Activated T-cell treated with anti-CD3 and anti-CD28 coated beads for 48 hours (primary cell): ENCODE results near the gene NCR3LG1.
"Not testable (repeated sequence)": the region's sequence is repeated elsewhere in the genome, so short reads cannot be mapped to it uniquely, and the experiment has no call there.

Experiments used
- DNase-seq: peaks from one replicate; pipeline ENCODE4 v3.0.0-alpha.2; 2020; ENCODE audit warnings: low read depth

NCR3LG1 gene

GRCh38 chr11:17412488-17413180 lies 61.0 kb downstream of the NCR3LG1 start:
- DNase-seq: no peak

GRCh38 chr11:17413414-17414316 lies 62.1 kb downstream of the NCR3LG1 start:
- DNase-seq: no peak

GRCh38 chr11:17414317-17414737 lies 62.7 kb downstream of the NCR3LG1 start:
- no peak for DNase-seq

GRCh38 chr11:17414992-17415391 lies 63.4 kb downstream of the NCR3LG1 start:
- no peak for DNase-seq

- DNase-seq: no peak
Observed at GRCh38 chr11:17415523-17416104, 64.0 kb downstream of the NCR3LG1 start.

- DNase-seq: no peak
Observed at GRCh38 chr11:17416492-17416891, 64.9 kb downstream of the NCR3LG1 start.

- no peak for DNase-seq
Observed at GRCh38 chr11:17418444-17419081, 67.0 kb downstream of the NCR3LG1 start.

GRCh38 chr11:17421781-17422180 lies 70.2 kb downstream of the NCR3LG1 start:
- no peak for DNase-seq

- DNase-seq: no peak
Observed at GRCh38 chr11:17423533-17424310, 72.1 kb downstream of the NCR3LG1 start.

GRCh38 chr11:17426233-17426632 lies 74.6 kb downstream of the NCR3LG1 start:
- not testable (repeated sequence) for DNase-seq
